ENCODE measurements around the gene SIVA1.
A peak's percentile ranks its signal among the peaks of the same experiment; 100 is the strongest.

SIVA1 gene

DNA sequence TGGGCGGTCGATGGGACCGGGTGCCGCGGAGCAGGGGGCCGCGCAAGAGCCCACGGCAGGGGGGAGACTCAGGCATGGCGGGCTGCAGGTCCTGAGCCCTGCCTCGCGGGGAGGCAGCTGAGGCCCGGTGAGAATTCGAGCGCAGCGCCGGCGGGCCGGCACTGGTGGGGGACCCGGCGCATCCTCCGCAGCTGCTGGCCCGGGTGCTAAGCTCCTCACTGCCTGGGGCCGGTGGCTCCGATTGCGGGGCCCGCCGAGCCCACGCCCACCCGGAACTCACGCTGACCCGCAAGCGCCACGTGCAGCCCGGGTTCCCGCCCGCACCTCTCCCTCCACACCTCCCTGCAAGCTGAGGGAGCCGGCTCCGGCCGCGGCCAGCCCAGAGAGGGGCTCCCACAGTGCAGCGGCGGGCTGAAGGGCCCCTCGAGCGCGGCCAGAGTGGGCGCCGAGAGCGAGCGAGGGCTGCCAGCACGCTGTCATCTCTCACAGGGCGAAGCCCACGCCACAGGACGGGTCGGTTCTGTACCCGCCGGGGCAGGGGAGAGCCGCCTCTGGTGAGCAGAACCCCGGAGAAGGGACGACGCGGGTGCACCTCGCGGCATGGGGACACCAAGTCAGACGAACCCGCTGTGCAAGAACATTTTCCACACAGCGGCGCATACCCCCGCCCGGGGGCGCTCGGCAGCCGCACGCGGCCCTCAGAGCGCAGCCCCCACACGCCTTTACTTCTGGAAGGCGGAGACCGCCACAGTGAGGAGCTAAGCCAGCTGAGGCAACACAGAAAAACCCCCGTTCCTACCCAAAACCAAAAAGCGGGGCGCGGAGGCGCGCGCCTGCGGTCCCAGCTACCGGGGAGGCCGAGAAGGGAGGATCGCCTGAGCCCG lies 1.2 kb upstream of the SIVA1 start:
- DNase-seq, result no peak

GRCh38 chr14:104752423-104752734 lies 568 bp upstream of the SIVA1 start:
- no peak for DNase-seq

DNA sequence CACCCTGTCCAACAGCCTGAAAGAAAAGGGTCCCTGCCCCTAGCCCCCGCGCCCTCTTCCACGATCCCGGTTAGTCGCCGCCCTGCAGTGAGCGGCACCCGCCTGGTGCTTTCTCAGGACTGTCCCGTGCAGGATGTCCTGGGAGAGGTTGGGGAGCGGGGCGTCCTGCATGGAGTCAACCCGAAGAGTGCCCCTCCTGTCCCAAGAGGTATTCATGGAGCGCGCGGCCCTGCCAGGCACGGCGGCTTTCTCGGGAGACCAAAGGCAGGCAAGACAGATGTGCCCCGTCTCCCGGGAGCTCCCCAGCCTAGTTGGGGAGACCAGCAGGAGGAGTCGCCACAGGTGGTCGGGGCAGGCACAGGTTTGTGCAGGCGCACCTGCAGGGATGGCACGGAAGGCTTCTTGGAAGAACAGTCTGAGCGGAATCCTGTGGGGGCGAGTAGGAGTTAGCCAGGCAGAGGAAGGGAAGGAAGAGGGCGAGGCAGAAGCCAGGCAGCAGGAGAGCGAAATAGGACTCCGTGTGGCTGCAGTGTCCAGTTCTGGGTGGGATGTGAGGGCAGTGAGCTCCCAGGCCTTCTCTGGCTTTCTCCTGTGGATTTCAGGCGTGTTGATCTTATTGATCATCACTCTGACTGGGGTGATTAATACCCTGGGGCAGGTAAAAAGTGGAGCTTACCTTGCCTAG lies 723 bp downstream of the SIVA1 start:
- DNase-seq, result no peak

- no peak for DNase-seq
These were observed 1.4 kb downstream of the SIVA1 start for GRCh38 chr14:104754213-104754851.

DNA sequence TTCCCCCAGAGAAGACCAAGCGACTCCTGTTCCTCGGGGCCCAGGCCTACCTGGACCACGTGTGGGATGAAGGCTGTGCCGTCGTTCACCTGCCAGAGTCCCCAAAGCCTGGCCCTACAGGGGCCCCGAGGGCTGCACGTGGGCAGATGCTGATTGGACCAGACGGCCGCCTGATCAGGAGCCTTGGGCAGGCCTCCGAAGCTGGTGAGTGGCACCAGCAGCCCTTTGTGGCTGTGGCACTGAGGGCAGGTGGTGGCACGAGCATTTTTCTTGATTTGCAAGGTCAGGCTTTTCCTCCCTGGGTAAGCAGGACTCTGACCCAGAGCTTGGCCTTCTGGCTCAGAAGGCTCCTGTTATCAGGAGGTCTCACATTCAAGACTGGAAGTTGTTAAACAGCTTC lies 2.7 kb downstream of the SIVA1 start:
- no peak for DNase-seq

DNA sequence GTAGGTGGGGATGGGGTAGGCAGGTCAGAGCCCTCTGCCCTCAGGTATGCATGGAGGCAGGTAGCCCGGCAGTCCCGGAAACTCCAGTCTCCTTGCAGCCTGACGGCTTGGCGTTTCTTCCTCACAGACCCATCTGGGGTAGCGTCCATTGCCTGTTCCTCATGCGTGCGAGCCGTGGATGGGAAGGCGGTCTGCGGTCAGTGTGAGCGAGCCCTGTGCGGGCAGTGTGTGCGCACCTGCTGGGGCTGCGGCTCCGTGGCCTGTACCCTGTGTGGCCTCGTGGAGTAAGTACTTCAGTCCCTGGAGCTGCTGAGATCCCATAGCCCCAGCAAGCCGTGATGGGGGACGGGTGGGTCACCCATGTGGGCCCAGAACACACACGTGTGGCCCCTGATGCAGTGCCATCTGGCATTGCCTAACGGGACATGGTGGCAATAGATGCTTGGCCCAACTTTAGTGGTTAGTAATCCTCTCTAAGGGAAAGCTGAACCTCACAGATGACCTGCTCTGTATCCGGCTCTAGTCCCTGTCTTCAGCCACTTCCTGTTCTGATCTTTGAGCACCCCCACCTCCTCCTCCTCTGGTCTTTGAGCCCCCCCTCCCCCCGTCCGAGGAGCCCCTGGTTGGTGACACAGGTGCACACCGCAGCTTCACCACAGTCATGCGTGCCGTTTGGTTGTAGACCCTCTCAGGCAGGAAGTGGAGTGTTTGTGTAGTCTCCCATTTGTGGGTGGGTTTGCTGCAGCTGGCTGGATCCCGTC lies 3.7 kb downstream of the SIVA1 start:
- no peak for DNase-seq

- no peak for DNase-seq
These were observed 4.3 kb downstream of the SIVA1 start for GRCh38 chr14:104757238-104757585.

GRCh38 chr14:104757681-104758392 lies 4.9 kb downstream of the SIVA1 start:
- DNase-seq, result no peak

DNA sequence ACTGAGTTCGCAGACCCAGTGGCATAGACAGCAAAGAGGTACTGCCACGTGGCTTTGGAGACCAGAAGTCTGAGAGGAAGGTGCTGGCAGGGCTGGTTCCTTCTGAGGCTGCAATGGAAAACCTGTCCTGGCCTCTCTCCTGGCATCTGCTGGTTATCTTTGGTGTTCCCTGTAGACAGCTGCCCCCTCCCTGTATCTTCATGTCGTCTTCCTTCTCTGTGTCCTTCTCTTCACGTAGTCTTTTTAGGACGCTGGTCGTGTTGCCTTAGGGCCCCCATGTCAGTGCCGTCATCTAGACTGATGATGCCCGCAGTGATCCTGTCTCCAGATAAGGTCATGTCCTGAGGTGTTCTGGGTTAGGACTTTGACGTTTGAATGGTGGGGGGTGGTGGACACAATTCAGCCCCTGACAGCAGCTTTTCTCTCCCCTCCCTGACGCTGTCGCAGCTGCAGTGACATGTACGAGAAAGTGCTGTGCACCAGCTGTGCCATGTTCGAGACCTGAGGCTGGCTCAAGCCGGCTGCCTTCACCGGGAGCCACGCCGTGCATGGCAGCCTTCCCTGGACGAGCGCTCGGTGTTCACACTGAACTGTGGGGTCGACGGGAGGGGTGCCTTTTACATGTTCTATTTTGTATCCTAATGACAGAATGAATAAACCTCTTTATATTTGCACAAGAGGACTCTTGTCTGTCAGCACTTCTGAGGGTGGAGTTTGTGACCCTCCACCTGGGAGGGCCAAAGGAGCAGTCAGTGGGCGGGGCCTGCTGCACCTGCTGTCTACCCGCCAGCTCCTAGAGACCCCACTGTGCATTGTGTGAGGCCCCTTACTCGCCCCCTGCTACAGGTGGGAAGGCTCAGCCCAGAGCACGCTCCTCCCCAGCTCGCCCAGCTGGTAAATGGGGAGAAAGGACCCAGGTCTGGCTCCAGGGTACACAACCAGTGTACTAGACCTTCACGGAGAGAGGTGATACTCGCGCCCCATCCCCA lies 6.3 kb downstream of the SIVA1 start:
- DNase-seq, result no peak

- no peak for DNase-seq
These were observed 12.6 kb downstream of the SIVA1 start for GRCh38 chr14:104765517-104765916.

GRCh38 chr14:104766256-104766862 lies 13.4 kb downstream of the SIVA1 start:
- no peak for DNase-seq

DNA sequence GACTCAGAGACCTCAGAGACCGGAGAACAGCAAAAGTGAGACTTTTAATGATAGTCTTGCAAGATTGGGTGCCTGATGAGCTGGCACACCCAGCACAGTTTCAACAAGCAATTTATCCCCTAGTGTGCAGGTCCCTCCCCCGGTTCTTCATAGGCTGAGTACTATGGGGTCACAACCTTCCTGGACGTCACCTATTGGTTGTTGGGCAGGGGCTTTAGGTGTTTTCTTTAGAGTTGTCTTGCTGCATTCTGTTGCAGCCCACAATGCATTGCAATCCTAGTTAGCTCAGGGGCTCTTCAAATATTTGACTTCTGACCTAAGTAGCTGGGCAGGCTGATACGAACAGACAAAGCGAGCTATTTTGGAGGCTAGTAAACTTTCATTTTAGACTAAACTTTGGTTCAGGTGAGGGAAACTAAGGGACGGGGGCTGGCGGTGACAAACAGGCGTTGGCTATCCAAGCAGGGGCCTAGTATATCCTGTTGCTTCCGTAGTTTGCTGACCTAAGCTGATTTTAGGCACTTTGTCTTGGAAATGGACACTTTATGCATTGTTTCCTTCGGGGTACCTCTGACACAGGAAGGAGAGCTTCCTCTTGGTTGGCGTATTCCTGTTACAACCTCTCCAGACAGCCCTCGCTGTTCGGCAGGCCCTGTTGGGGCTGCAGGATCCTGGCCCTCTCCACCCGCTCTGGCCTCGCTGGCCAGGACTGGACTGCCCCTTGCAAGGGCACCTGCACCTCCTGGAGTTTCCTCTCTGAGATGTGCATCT lies 14.1 kb downstream of the SIVA1 start:
- DNase-seq, result no peak

DNA sequence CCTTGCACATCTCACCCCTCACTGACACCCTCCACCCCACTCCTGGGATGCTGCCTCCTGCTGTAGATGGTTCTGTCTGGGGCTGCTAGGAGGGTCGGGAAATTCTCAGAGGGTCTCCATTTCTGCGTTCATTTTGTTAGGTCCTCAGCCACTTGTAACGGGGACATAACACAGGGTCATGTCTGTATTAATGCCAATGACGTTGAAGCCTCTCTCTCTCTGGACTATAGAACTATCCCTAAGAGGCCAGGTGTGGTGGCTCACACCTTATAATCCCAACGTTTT lies 14.6 kb downstream of the SIVA1 start:
- DNase-seq, result no peak

DNA sequence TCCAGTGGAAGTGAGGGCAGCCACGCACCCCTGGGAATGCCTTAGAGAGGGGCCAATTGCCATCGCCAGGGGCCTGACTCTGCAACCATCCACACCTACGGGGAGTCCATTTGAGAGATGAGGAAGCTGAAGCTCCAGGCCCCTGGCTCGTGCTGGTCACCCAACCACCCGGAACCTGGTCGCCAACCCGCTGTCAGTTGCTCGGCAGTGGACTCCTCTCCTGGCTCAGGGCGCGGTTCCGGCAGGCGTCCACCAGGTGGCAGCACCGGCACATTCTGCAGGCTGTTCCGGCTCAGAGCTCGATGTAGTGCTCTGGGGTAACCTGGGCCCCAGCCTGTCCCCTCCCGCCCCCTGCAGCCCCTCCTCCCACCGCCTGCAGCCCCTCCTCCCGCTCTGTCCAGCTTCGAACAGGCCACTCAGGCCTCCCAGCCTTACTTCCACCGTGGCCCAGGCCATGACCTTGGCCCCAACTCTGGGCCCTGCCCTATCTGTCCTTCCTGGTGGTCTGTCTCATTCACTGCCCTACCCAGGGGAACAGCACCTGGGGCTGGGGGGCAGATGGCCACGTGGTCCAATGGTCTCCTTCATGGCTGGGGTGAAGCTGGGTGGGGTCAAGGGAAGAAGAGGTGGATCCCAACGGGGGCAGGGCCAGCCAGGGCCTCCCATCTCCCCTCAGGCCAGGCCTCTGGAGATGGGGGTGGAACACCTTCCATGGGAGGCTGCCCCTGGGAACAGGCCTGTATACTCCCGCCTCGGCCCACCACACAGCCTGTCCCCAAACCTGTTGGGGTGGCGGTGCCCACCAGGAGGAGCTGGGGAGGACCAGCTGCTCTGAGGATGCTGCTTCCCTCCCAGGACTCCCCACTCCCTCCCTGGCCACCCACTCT lies 15.7 kb downstream of the SIVA1 start:
- DNase-seq, result peak; percentile 94

GRCh38 chr14:104769324-104770071 lies 16.6 kb downstream of the SIVA1 start:
- DNase-seq, result no peak

GRCh38 chr14:104770072-104770579 lies 17.2 kb downstream of the SIVA1 start:
- no peak for DNase-seq

- DNase-seq, result no peak
These were observed 17.9 kb downstream of the SIVA1 start for GRCh38 chr14:104770851-104771272.

GRCh38 chr14:104771374-104771773 lies 18.4 kb downstream of the SIVA1 start:
- no peak for DNase-seq

Data from right hindlimb (tissue), 1 donor.